BE2C (cell line): ENCODE results near the gene ROPN1B.

ENCODE experiments used
- DNase-seq: peaks from one replicate; pipeline ENCODE4 v3.0.0-alpha.2; 2020
- H3K27me3 ChIP-seq: fragments of 250-450 bp; sonication (Bioruptor Pico); 2 replicates; pipeline ENCODE4 v1.5.1; 2020; ENCODE audit warnings: mild to moderate bottlenecking
- H3K36me3 ChIP-seq: fragments of 250-450 bp; sonication (Bioruptor Pico); 2 replicates; pipeline ENCODE4 v1.5.1; 2020; ENCODE audit warnings: mild to moderate bottlenecking
- H3K4me1 ChIP-seq: fragments of 250-450 bp; sonication (Bioruptor Pico); 2 replicates; pipeline ENCODE4 v1.5.1; 2020
- H3K4me3 ChIP-seq: 2 replicates; pipeline ENCODE4 v1.5.1; 2011; ENCODE audit warnings: low read depth, low read length
- H3K9me3 ChIP-seq: fragments of 250-450 bp; sonication (Bioruptor Pico); 2 replicates; pipeline ENCODE4 v1.5.1; 2020
- CTCF ChIP-seq: IDR thresholded peaks from 2 replicates; pipeline ENCODE4 v1.5.1; 2012; ENCODE audit warnings: mild to moderate bottlenecking, low read depth, low read length

Gene ROPN1B

GRCh38 chr3:126023390-126023789 is 54.4 kb downstream of the ROPN1B start:
- Histone ChIP-seq H3K4me1 (no peaks in the 10 kb centered on the region), H3K27me3 (no peaks in the 10 kb centered on the region), H3K36me3 (no peaks in the 10 kb centered on the region), H3K4me3 (no peak overlapping the region), H3K9me3 (no peaks in the 10 kb centered on the region)
- no peak for TF ChIP-seq CTCF
- no peak for DNase-seq

GRCh38 chr3:126024049-126024854 is 55.3 kb downstream of the ROPN1B start:
- Histone ChIP-seq H3K36me3 (no peaks in the 10 kb centered on the region), H3K9me3 (no peaks in the 10 kb centered on the region), H3K4me3 (no peak overlapping the region), H3K4me1 (no peaks in the 10 kb centered on the region), H3K27me3 (no peaks in the 10 kb centered on the region)
- TF ChIP-seq CTCF = no peak
- no peak for DNase-seq

- Histone ChIP-seq H3K4me3 (no peak overlapping the region), H3K36me3 (no peaks in the 10 kb centered on the region)
- DNase-seq = no peak
These were observed 56.2 kb downstream of the ROPN1B start for GRCh38 chr3:126025116-126025729.

DNA sequence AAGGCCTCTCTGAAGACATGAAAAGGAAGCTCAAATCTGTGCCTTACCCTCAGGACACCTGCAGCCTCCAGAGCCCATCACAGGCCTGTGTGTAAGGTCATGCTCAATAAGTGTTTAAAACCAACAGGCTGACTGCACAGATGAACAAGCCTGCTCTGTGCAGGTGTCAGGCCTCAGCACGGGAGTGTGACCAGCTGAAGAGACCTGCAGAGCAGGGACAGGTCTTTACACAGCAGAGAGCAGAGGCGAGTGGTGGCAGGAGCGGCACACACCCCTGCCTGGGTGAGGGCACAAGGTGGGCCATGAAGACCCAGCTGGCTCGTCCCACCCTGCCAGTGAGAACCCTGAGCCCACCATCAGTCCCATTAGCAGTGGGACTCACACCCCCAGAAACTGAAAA is 56.9 kb downstream of the ROPN1B start:
- Histone ChIP-seq H3K36me3 (no peaks in the 10 kb centered on the region), H3K9me3 (no peaks in the 10 kb centered on the region), H3K27me3 (no peaks in the 10 kb centered on the region), H3K4me1 (no peaks in the 10 kb centered on the region), H3K4me3 (no peak overlapping the region)
- TF ChIP-seq CTCF = no peak
- no peak for DNase-seq

More at GRCh38 chr3:126025116-126025729, 56.2 kb downstream of the ROPN1B start:
- Histone ChIP-seq H3K9me3 (no peaks in the 10 kb centered on the region), H3K4me1 (no peaks in the 10 kb centered on the region), H3K27me3 (no peaks in the 10 kb centered on the region)
- no peak for TF ChIP-seq CTCF

- H3K4me1 ChIP-seq = no peaks in the 10 kb centered on the region
- no peaks in the 10 kb centered on the region for H3K27me3 ChIP-seq
- no peak overlapping the region for H3K4me3 ChIP-seq
- no peaks in the 10 kb centered on the region for H3K36me3 ChIP-seq
- no peak for DNase-seq
- no peak for TF ChIP-seq CTCF
- H3K9me3 ChIP-seq = no peaks in the 10 kb centered on the region
These were observed 57.3 kb downstream of the ROPN1B start for GRCh38 chr3:126026277-126026751.

DNA sequence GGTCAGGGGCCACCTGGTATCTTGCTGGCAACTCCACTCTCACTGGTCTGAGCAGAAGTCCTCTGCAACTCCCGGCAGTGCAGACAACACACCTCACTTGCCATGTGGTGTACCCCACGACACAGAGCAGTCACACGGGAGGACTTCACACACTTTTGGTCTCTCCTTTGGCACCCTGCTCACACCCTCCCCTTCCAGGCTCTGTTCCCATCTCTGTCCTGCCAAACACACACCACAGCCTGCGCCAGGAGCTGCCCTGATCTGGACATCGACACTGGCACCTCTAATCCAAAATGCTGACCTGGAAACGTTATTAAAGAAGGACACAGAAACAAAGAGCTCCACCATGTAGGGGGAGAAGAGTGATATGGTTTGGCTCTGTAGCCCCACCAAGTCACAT is 57.8 kb downstream of the ROPN1B start:
- no peaks in the 10 kb centered on the region for H3K36me3 ChIP-seq
- H3K9me3 ChIP-seq = no peaks in the 10 kb centered on the region
- TF ChIP-seq CTCF = no peak
- DNase-seq = no peak
- H3K4me3 ChIP-seq = no peak overlapping the region
- H3K27me3 ChIP-seq = no peaks in the 10 kb centered on the region
- no peaks in the 10 kb centered on the region for H3K4me1 ChIP-seq
